GM12878 (cell line): ENCODE data around the gene DENND1A. TPM values are rescaled to one million over a fixed set of nuclear protein-coding genes. Genes with fewer than 3 reads are reported as not detected.

Source experiments
- ATAC-seq: fragments of 200-7000 bp; cut with Tn5 transposase; 3 replicates; pipeline ENCODE4 v1.9.1; 2020; ENCODE audit warnings: mild to moderate bottlenecking, moderate library complexity
- BruUV-seq: library from RNA; stranded (reverse); fragments of 400-500 nt; replicated peaks from 2 replicates; lab custom pipeline; 2021; lab: Mats Ljungman, UMichigan
- CTCF ChIA-PET: fragments of 300-600 bp; sonication (Branson Sonifier 250); formaldehyde crosslinking; extraction: SDS; loops from one replicate; lab custom pipeline; 2021; ENCODE audit warnings: inconsistent platforms; lab: Yijun Ruan, JAX
- POLR2A ChIA-PET: fragments of 350-600 bp; formaldehyde crosslinking; extraction: SDS; loops from one replicate; lab custom pipeline; 2021; ENCODE audit warnings: inconsistent platforms; lab: Charles Lee
- RAD21 ChIA-PET: fragments of 300-600 bp; sonication (Branson Sonifier 250); formaldehyde crosslinking; loops from one replicate; lab custom pipeline; 2023; ENCODE audit warnings: antibody characterized with exemption; ENCODE audit not compliant: unreplicated experiment; lab: Charles Lee
- SMC1A ChIA-PET: fragments of 300-600 bp; sonication (Branson Sonifier 250); formaldehyde crosslinking; loops from one replicate; lab custom pipeline; 2023; ENCODE audit not compliant: unreplicated experiment, uncharacterized antibody; lab: Charles Lee
- DNase-seq: peaks from one replicate; pipeline ENCODE4 v3.0.0-alpha.2; 2011; ENCODE audit warnings: low read depth, low spot score
- FAIRE-seq: peaks from 3 replicates; lab custom pipeline; 2011; peaks lifted over from hg19 to GRCh38; lab: Jason Lieb, UNC
- H2AFZ ChIP-seq: 2 replicates; pipeline ENCODE4 v1.6.0; 2011; ENCODE audit warnings: low read depth, low read length, control low read depth; ENCODE audit not compliant: control insufficient read depth
- H3K27ac ChIP-seq: 2 replicates; pipeline ENCODE4 v1.5.1; 2011; ENCODE audit warnings: control low read depth; ENCODE audit not compliant: control insufficient read depth, insufficient read depth
- H3K27me3 ChIP-seq, 2 experiments: replicated peaks in 1 of 2; 2 replicates each; pipeline versions ENCODE4 v1.6.0 to v1.6.1; 2011; ENCODE audit warnings: low read length in 1 of 2; ENCODE audit not compliant: control insufficient read depth in 2 of 2, insufficient read depth in 2 of 2
- H3K36me3 ChIP-seq, 2 experiments: 2 replicates each; pipeline ENCODE4 v1.5.1; 2011; ENCODE audit warnings: low read length in 1 of 2; ENCODE audit not compliant: control insufficient read depth in 2 of 2, insufficient read depth in 2 of 2
- H3K4me1 ChIP-seq: 2 replicates; pipeline ENCODE4 v1.6.1; 2011; ENCODE audit warnings: mild to moderate bottlenecking, low read length, moderate library complexity, mixed read lengths; ENCODE audit not compliant: control insufficient read depth, insufficient read depth
- H3K4me2 ChIP-seq: 2 replicates; pipeline ENCODE4 v1.6.0; 2011; ENCODE audit warnings: control low read depth; ENCODE audit not compliant: control insufficient read depth, insufficient read depth
- H3K4me3 ChIP-seq: fragments of 200-600 bp; sonication (generic); 2 replicates; pipeline ENCODE4 v1.5.1; 2016
- H3K79me2 ChIP-seq: 2 replicates; pipeline ENCODE4 v1.6.0; 2011; ENCODE audit warnings: low read length; ENCODE audit not compliant: control insufficient read depth, insufficient read depth
- H3K9ac ChIP-seq: 2 replicates; pipeline ENCODE4 v1.8.0; 2011; ENCODE audit warnings: low read length, control low read depth, mixed read lengths; ENCODE audit not compliant: control insufficient read depth, insufficient read depth
- H3K9me3 ChIP-seq: replicated peaks from 3 replicates; pipeline ENCODE4 v1.5.1; 2011; ENCODE audit warnings: mild to moderate bottlenecking, low read length; ENCODE audit not compliant: control insufficient read depth, insufficient read depth
- H4K20me1 ChIP-seq: 2 replicates; pipeline ENCODE4 v1.6.0; 2011; ENCODE audit not compliant: control insufficient read depth, insufficient read depth
- ASH2L ChIP-seq: fragments of 300-600, 200-600 bp; sonication (generic); IDR thresholded peaks from 2 replicates; pipeline ENCODE4 v1.6.1; 2017; ENCODE audit warnings: low read depth, mild to moderate bottlenecking, borderline replicate concordance
- ATF7 ChIP-seq: fragments of 450-650 bp; IDR thresholded peaks from 2 replicates; pipeline ENCODE4 v1.6.1; 2016; ENCODE audit warnings: low read depth, mild to moderate bottlenecking
- BCLAF1 ChIP-seq: fragments of 450-650 bp; IDR thresholded peaks from 2 replicates; pipeline ENCODE4 v1.6.1; 2017; ENCODE audit warnings: antibody characterized with exemption, mild to moderate bottlenecking, moderate library complexity
- BRCA1 ChIP-seq: IDR thresholded peaks from 2 replicates; pipeline ENCODE4 v1.6.1; 2011; ENCODE audit warnings: low read depth, low read length, improper control_type of control experiment
- EED ChIP-seq: sonication (generic); IDR thresholded peaks from 2 replicates; pipeline ENCODE4 v1.6.1; 2016; ENCODE audit warnings: antibody characterized with exemption, low read depth
- HCFC1 ChIP-seq: fragments of 150-350 bp; IDR thresholded peaks from 2 replicates; pipeline ENCODE4 v1.6.1; 2014; ENCODE audit warnings: low read length
- HDAC2 ChIP-seq: fragments of 200-600 bp; sonication (generic); IDR thresholded peaks from 2 replicates; pipeline ENCODE4 v1.6.1; 2017
- IKZF1 ChIP-seq: fragments of 450-650 bp; conservative IDR thresholded peaks from 2 replicates; pipeline ENCODE4 v1.6.1; 2017; ENCODE audit warnings: antibody characterized with exemption, mild to moderate bottlenecking
- IKZF2 ChIP-seq, 2 experiments: fragments of 450-650 bp; IDR thresholded peaks; 2 replicates each; pipeline ENCODE4 v1.6.1; 2017; ENCODE audit warnings: mild to moderate bottlenecking in 2 of 2, moderate library complexity in 2 of 2
- KDM1A ChIP-seq: fragments of 200-600 bp; sonication (generic); IDR thresholded peaks from 2 replicates; pipeline ENCODE4 v1.6.1; 2016; ENCODE audit warnings: borderline replicate concordance
- KLF5 ChIP-seq: fragments of 450-650 bp; IDR thresholded peaks from 2 replicates; pipeline ENCODE4 v1.6.1; 2014; ENCODE audit warnings: mild to moderate bottlenecking; ENCODE audit not compliant: partially characterized antibody
- NFXL1 ChIP-seq: fragments of 450-650 bp; IDR thresholded peaks from 2 replicates; pipeline ENCODE4 v1.6.1; 2017; ENCODE audit warnings: antibody characterized with exemption, mild to moderate bottlenecking, borderline replicate concordance
- RCOR1 ChIP-seq: conservative IDR thresholded peaks from 2 replicates; pipeline ENCODE4 v1.6.1; 2012; ENCODE audit warnings: low read depth, low read length, improper control_type of control experiment
- SMAD5 ChIP-seq: IDR thresholded peaks from 2 replicates; pipeline ENCODE4 v1.6.1; 2016; ENCODE audit warnings: antibody characterized with exemption, low read depth
- SREBF2 ChIP-seq: IDR thresholded peaks from 2 replicates; pipeline ENCODE4 v1.6.1; 2012; ENCODE audit warnings: mild to moderate bottlenecking, low read length
- SRF ChIP-seq, 2 experiments: IDR thresholded peaks; 2 replicates each; pipeline ENCODE4 v1.6.1; 2011; ENCODE audit warnings: low read depth in 2 of 2, low read length in 2 of 2, mild to moderate bottlenecking in 1 of 2, moderate library complexity in 1 of 2
- STAT3 ChIP-seq: IDR thresholded peaks from 2 replicates; pipeline ENCODE4 v1.6.1; 2011; ENCODE audit warnings: low read depth, low read length, improper control_type of control experiment
- TCF3 ChIP-seq: IDR thresholded peaks from 2 replicates; pipeline ENCODE4 v1.6.1; 2012; ENCODE audit warnings: low read depth, mild to moderate bottlenecking, low read length, borderline replicate concordance; ENCODE audit not compliant: insufficient read depth
- ZNF274 ChIP-seq: IDR thresholded peaks from one replicate; pipeline ENCODE4 v1.8.0; 2011; ENCODE audit not compliant: insufficient read length, insufficient read depth
- WGBS: methylation state at CpG from one replicate; pipeline ENCODE4 v1.1.6; 2016; ENCODE audit warnings: low lambda C conversion rate; ENCODE audit not compliant: insufficient replicate concordance, insufficient coverage; ENCODE audit errors: missing lambda C conversion rate; 5-methylcytosine and 5-hydroxymethylcytosine counted together
- in situ Hi-C: fragments of 300-500 bp; cut with MboI; formaldehyde crosslinking; loops from 9 replicates; pipeline ENCODE4 v1.14.3; 2018; ENCODE audit warnings: mixed read lengths
- intact Hi-C: fragments of 100-400 bp; cut with micrococcal nuclease; formaldehyde crosslinking; loops from one replicate; pipeline ENCODE4 v1.14.2; 2022; ENCODE audit not compliant: unreplicated experiment
- polyA plus RNA-seq, 11 experiments: library from polyadenylated mRNA; depleted of rRNA in 4 of 11; unstranded in 6 of 11; stranded (reverse) in 5 of 11; fragments of >200 nt; fragmentation: Nextera tagmentation in 4 of 11; fragmentation: Illumina TruSeq in 1 of 11; extraction: Ambion mirVana in 4 of 11; extraction: Trizol in 1 of 11; gene quantifications; 1 replicate in 1 of 11; 2 replicates in 10 of 11; pipeline versions ENCODE4 v1.2.1 to v1.2.3, GENCODE V29; 2011 to 2016; ENCODE audit warnings: inconsistent platforms in 2 of 11, missing spikeins in 2 of 11, low read depth in 1 of 11
- total RNA-seq, 4 experiments: library from RNA; depleted of rRNA in 3 of 4; stranded (reverse); fragments of >200 nt in 3 of 4; fragmentation: Illumina TruSeq in 1 of 4; extraction: Trizol in 1 of 4; gene quantifications; 2 replicates each; pipeline versions ENCODE4 v1.2.1 to v1.2.3, GENCODE V29; 2013 to 2021
- TF ChIP-seq, protein P1 (sequence below): IDR thresholded peaks from 2 replicates; pipeline ENCODE4 v1.6.1; 2011; ENCODE audit warnings: borderline replicate concordance, low read depth, mild to moderate bottlenecking, moderate library complexity, mixed read lengths, low read length; ENCODE audit not compliant: insufficient read depth; ENCODE audit errors: extremely low read length

The DENND1A gene
- total and polyA plus RNA-seq, 10 of the 15 experiments (the other 5 are each of a cell fraction or from before 2014, with no cell fraction given): 14.1 to 48.6 (median 35.2) TPM

DNA sequence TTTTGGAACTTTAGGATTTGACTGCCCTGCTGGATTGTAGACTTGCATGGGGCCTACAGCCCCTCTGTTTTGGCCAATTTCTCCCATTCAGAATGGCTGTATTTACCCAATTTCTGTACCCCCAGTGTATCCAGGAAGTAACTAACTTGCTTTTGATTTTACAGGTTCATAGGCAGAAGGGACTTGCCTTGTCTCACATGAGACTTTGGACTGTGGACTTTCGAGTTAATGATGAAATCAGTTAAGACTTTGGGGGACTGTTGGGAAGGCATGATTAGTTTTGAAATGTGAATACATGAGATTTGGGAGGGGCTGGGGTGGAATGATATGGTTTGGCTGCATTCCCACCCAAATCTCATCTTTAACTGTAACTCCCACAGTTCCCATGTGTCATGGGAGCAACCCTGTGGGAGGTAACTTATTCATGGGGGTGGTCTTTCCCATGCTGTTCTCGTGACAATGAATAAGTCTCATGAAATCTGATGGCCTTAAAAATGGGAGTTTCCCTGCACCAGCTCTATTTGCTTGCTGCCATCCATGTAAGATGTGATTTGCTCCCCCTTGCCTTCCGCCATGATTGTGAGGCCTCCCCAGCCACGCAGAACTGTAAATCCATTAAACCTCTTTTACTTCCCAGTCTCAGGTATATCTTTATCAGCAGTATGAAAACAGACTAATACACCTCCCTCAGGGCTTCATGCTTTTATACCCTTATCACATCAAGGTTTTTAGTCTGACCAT is 206.6 kb downstream of the DENND1A start (continued):
- TF ChIP-seq BCLAF1: no peak
- TF ChIP-seq TCF3: no peak
- no peak for TF ChIP-seq ATF7
- no peak for TF ChIP-seq EED
- no peak for TF ChIP-seq KDM1A

DNA sequence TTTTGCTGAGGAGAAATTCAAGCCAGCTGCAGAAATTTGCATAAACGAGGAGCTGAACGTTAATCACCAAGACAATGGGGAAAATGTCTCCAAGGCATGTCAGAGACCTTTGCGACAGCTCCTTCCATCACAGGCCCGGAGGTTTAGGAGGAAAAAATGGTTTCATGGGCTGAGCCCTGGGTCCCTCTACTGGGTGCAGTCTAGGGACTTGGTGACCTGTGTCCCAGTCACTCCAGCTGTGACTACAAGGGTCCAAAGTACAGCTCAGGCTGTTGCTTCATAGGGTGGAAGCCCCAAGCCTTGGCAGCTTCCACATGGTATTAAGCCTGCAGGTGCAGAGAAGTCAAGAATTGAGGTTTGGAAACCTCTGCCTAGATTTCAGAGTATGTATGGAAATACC is 207.5 kb downstream of the DENND1A start:
- no TSS peak for BruUV-seq
- no peak overlapping the region for H3K27ac ChIP-seq
- POLR2A ChIA-PET: no interaction called here
- RAD21 ChIA-PET: no interaction called here
- H3K9me3 ChIP-seq: peaks cover 21% of the 10 kb centered on the region; the same call in 2 of the 3 replicates
- H3K4me3 ChIP-seq: no peak overlapping the region
- H3K36me3 ChIP-seq: peaks cover 1 to 3% of the 10 kb centered on the region in 2 experiments; a peak in 3 of 4 replicates
- no peak overlapping the region for H3K9ac ChIP-seq
- H3K79me2 ChIP-seq: 0 out of 2 replicates have a peak, but pooled peaks cover 2% of the 10 kb centered on the region
- H3K4me1 ChIP-seq: no peaks in the 10 kb centered on the region
- CTCF ChIA-PET: interaction anchor here (4.3 kb wide), 1 partner anchor 318 kb away, joined by 38 read pairs; no protein-coding TSS in a partner anchor
- intact Hi-C loops (no loop called here), in situ Hi-C loops (no loop called here)
- H3K4me2 ChIP-seq: no peak overlapping the region
- FAIRE-seq: no peak
- TF ChIP-seq EED (no peak), IKZF2 (IDR thresholded peaks at IDR 0.05) (no peak), STAT3 (no peak), ASH2L (no peak), IKZF1 (no peak), SMAD5 (no peak), HCFC1 (no peak), SRF (IDR thresholded peaks at IDR 0.05; ENCODE audit: low read depth in 2 of 2, low read length in 2 of 2) (no peak), NFXL1 (no peak), SREBF2 (no peak), BRCA1 (no peak), ZNF274 (no peak), KLF5 (no peak), RCOR1 (no peak), HDAC2 (no peak)
- TF ChIP-seq, protein P1, sequence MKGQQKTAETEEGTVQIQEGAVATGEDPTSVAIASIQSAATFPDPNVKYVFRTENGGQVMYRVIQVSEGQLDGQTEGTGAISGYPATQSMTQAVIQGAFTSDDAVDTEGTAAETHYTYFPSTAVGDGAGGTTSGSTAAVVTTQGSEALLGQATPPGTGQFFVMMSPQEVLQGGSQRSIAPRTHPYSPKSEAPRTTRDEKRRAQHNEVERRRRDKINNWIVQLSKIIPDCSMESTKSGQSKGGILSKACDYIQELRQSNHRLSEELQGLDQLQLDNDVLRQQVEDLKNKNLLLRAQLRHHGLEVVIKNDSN: no peak
- SMC1A ChIA-PET: interaction anchor here (1.1 to 1.2 kb wide), 2 partner anchors 15 to 113 kb away, joined by 3 read pairs; no protein-coding TSS in a partner anchor
- 92% methylated on average over 4 of the region's 4 CpGs for WGBS
- no peak for DNase-seq
- no peaks in the 10 kb centered on the region for H3K27me3 ChIP-seq
- ATAC-seq: no peak
- H2AFZ ChIP-seq: no peak overlapping the region
- H4K20me1 ChIP-seq: no peaks in the 10 kb centered on the region
